Lower leg skin (tissue), 3 donors: ENCODE data around the gene GPR137.

ENCODE experiments used
- POLR2A ChIP-seq, 2 donors: fragments of 450-650 bp; IDR thresholded peaks; one replicate each; pipeline ENCODE4 v1.6.1; 2016 to 2017; ENCODE audit warnings: antibody characterized with exemption in 2 of 2, mild to moderate bottlenecking in 1 of 2, moderate library complexity in 1 of 2
- TF ChIP-seq, protein P1 (sequence below), 3 donors: fragments of 450-650 bp; IDR thresholded peaks; one replicate each; pipeline ENCODE4 v1.5.1; 2016; ENCODE audit warnings: antibody characterized with exemption in 3 of 3, mild to moderate bottlenecking in 3 of 3, moderate library complexity in 2 of 3

DNA sequence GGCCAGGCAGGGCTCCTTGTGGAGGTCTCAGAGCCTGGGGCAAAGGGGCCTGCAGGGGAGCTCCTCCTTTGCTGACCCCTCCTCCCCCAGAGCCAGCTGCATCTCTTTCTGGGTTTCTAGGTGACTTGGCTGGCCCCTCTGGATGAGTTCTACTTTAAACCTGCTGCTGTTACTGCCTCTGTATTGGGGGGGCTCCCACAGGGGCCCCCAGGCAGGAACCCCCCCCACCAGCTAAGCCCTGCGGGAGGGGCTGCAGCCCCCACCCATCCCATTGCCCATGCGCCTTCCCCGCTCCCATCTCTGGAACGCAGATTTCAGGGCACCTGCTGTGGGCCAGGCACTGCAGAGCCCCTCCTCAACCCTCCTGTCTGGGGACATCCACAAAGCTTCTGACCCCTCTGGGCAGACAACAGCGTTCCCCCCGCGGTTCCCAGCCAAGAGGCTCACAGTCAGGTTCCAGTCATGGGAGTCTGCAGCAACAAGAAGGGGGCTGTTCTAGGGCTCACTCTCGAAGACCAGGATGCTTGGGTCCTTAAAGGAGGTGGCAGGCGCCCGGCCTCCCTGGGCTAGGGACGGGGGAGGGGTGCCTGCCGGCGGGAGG, 35.1 kb upstream of the GPR137 start:
- TF ChIP-seq, protein P1, sequence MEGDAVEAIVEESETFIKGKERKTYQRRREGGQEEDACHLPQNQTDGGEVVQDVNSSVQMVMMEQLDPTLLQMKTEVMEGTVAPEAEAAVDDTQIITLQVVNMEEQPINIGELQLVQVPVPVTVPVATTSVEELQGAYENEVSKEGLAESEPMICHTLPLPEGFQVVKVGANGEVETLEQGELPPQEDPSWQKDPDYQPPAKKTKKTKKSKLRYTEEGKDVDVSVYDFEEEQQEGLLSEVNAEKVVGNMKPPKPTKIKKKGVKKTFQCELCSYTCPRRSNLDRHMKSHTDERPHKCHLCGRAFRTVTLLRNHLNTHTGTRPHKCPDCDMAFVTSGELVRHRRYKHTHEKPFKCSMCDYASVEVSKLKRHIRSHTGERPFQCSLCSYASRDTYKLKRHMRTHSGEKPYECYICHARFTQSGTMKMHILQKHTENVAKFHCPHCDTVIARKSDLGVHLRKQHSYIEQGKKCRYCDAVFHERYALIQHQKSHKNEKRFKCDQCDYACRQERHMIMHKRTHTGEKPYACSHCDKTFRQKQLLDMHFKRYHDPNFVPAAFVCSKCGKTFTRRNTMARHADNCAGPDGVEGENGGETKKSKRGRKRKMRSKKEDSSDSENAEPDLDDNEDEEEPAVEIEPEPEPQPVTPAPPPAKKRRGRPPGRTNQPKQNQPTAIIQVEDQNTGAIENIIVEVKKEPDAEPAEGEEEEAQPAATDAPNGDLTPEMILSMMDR (IDR thresholded peaks at IDR 0.05), result no peak
- TF ChIP-seq POLR2A (IDR thresholded peaks at IDR 0.05), result no peak
